K562 (cell line): ENCODE measurements around the gene FHIT. TPM values are rescaled to one million over a fixed set of nuclear protein-coding genes. Genes with fewer than 3 reads are reported as not detected.

Source experiments
- ATAC-seq: fragments of 200-7000 bp; cut with Tn5 transposase; 3 replicates; pipeline ENCODE4 v1.9.1; 2020; ENCODE audit warnings: moderate library complexity
- BruUV-seq: library from RNA; stranded (reverse); fragments of 400-500 nt; replicated peaks from 2 replicates; lab custom pipeline; 2021; lab: Mats Ljungman, UMichigan
- CTCF ChIA-PET: fragments of 300-600 bp; formaldehyde crosslinking; extraction: SDS; loops from one replicate; lab custom pipeline; 2021; ENCODE audit warnings: low intra/inter-chr PET ratio; lab: Yijun Ruan, JAX
- POLR2A ChIA-PET: fragments of 300-600, 350-650 bp; sonication (Branson Sonifier 250); formaldehyde crosslinking; extraction: SDS; loops from one replicate; lab custom pipeline; 2021; ENCODE audit warnings: antibody characterized with exemption, inconsistent platforms; lab: Yijun Ruan, JAX
- DNase-seq, 4 experiments: peaks; one replicate each; pipeline versions ENCODE4 v3.0.0 to v3.0.0-alpha.2; 2011 to 2018; ENCODE audit warnings: low spot score in 3 of 4, mixed read lengths in 3 of 4; ENCODE audit errors: extremely low read depth in 1 of 4
- FAIRE-seq: peaks from 2 replicates; lab custom pipeline; 2011; peaks lifted over from hg19 to GRCh38; lab: Jason Lieb, UNC
- H2AFZ ChIP-seq: 2 replicates; pipeline ENCODE4 v1.6.0; 2011; ENCODE audit warnings: low read depth, low read length, control low read depth, inconsistent platforms
- H3K27ac ChIP-seq: fragments of 200-600 bp; 3 replicates; pipeline ENCODE4 v1.8.0; 2011; ENCODE audit warnings: low read depth, mild to moderate bottlenecking, control low read depth, inconsistent platforms, low read length, moderate library complexity, mixed read lengths; ENCODE audit errors: extremely low read depth
- H3K27me3 ChIP-seq, 2 experiments: fragments of 300-600 bp in 1 of 2; 2 replicates in 1 of 2; 3 replicates in 1 of 2; pipeline versions ENCODE4 v1.6.0 to v1.8.0; 2011; ENCODE audit warnings: inconsistent platforms in 2 of 2, low read length in 2 of 2, mild to moderate bottlenecking in 1 of 2, mixed read lengths in 1 of 2, moderate library complexity in 1 of 2; ENCODE audit not compliant: control insufficient read depth in 2 of 2, insufficient read depth in 2 of 2
- H3K36me3 ChIP-seq: fragments of 300-600 bp; 3 replicates; pipeline ENCODE4 v1.8.0; 2011; ENCODE audit warnings: mild to moderate bottlenecking, low read length, inconsistent platforms; ENCODE audit not compliant: control insufficient read depth, insufficient read depth
- H3K4me1 ChIP-seq, 2 experiments: fragments of 200-600 bp in 1 of 2; replicated peaks in 1 of 2; 2 replicates in 1 of 2; 3 replicates in 1 of 2; pipeline versions ENCODE4 v1.5.1 to v1.8.0; 2011; ENCODE audit warnings: inconsistent platforms in 2 of 2, low read length in 2 of 2, mild to moderate bottlenecking in 1 of 2, mixed read lengths in 1 of 2, moderate library complexity in 1 of 2; ENCODE audit not compliant: control insufficient read depth in 2 of 2, insufficient read depth in 2 of 2
- H3K4me2 ChIP-seq: 2 replicates; pipeline ENCODE4 v1.6.1; 2011; ENCODE audit warnings: low read length, control low read depth, inconsistent platforms, mixed read lengths; ENCODE audit not compliant: insufficient read depth
- H3K4me3 ChIP-seq: fragments of 200-600 bp; sonication (generic), shearing (Covaris generic); 2 replicates; pipeline ENCODE4 v1.5.1; 2016; ENCODE audit warnings: control low read depth, inconsistent platforms
- H3K79me2 ChIP-seq: fragments of 200-600 bp; 3 replicates; pipeline ENCODE4 v1.8.0; 2011; ENCODE audit warnings: low read length, inconsistent platforms; ENCODE audit not compliant: control insufficient read depth, insufficient read depth
- H3K9ac ChIP-seq, 2 experiments: 2 replicates each; pipeline versions ENCODE4 v1.6.0 to v1.6.1; 2011; ENCODE audit warnings: low read depth in 2 of 2, low read length in 2 of 2, control low read depth in 1 of 2, inconsistent platforms in 1 of 2, mild to moderate bottlenecking in 1 of 2, mixed read lengths in 1 of 2; ENCODE audit not compliant: insufficient read depth in 1 of 2
- H3K9me1 ChIP-seq: one replicate; pipeline ENCODE4 v1.6.0; 2011; ENCODE audit warnings: inconsistent platforms, mild to moderate bottlenecking, low read length, moderate library complexity; ENCODE audit not compliant: control insufficient read depth, insufficient read depth
- H3K9me3 ChIP-seq: replicated peaks from 2 replicates; pipeline ENCODE4 v1.5.1; 2011; ENCODE audit warnings: low read depth, low read length, inconsistent platforms; ENCODE audit not compliant: control insufficient read depth, insufficient read depth
- H4K20me1 ChIP-seq: replicated peaks from 2 replicates; pipeline ENCODE4 v1.6.1; 2011; ENCODE audit warnings: low read length, inconsistent platforms, mixed read lengths; ENCODE audit not compliant: control insufficient read depth, insufficient read depth
- DACH1 ChIP-seq: fragments of 450-650 bp; IDR thresholded peaks from 2 replicates; pipeline ENCODE4 v1.6.1; 2018; ENCODE audit not compliant: partially characterized antibody
- FOXP1 ChIP-seq: sonication (generic); formaldehyde crosslinking; IDR thresholded peaks from 2 replicates; pipeline ENCODE4 v1.8.0; 2022; ENCODE audit warnings: mild to moderate bottlenecking, missing genetic modification reagents
- NEUROD1 ChIP-seq: fragments of 150-350 bp; IDR thresholded peaks from 2 replicates; pipeline ENCODE4 v1.6.1; 2014; ENCODE audit warnings: borderline replicate concordance, low read length, low read depth; ENCODE audit not compliant: partially characterized antibody
- POLR3A ChIP-seq: IDR thresholded peaks from 2 replicates; pipeline ENCODE4 v1.6.1; 2011; ENCODE audit warnings: borderline replicate concordance, mild to moderate bottlenecking, moderate library complexity; ENCODE audit not compliant: insufficient read length, insufficient read depth; ENCODE audit errors: extremely low read depth
- U2AF1 ChIP-seq: fragments of 200-400 bp; formaldehyde crosslinking; optimal IDR thresholded peaks from 2 replicates; pipeline ENCODE3; 2017; ENCODE audit warnings: mild to moderate bottlenecking, low read depth, low read length, moderate library complexity
- ZNF140 ChIP-seq: fragments of 250-450 bp; sonication (Bioruptor Pico); IDR thresholded peaks from 2 replicates; pipeline ENCODE4 v1.8.0; 2021; ENCODE audit warnings: moderate library complexity, mild to moderate bottlenecking, inconsistent platforms
- ZNF384 ChIP-seq: IDR thresholded peaks from 2 replicates; pipeline ENCODE4 v1.6.1; 2012; ENCODE audit warnings: low read depth, low read length, improper control_type of control experiment
- WGBS: fragments of 100-300 bp; shearing (Covaris generic); methylation state at CpG from one replicate; pipeline ENCODE4 v1.1.6; 2016; ENCODE audit warnings: low coverage, mixed read lengths; ENCODE audit not compliant: insufficient coverage; ENCODE audit errors: missing lambda C conversion rate; 5-methylcytosine and 5-hydroxymethylcytosine counted together
- in situ Hi-C: fragments of 300-500 bp; cut with MboI; formaldehyde crosslinking; loops from 4 replicates; pipeline ENCODE4 v1.15.0; 2018; ENCODE audit warnings: inconsistent platforms, mixed read lengths
- intact Hi-C: fragments of 100-400 bp; cut with micrococcal nuclease; formaldehyde crosslinking; loops from 2 replicates; pipeline ENCODE4 v1.14.2; 2022
- polyA plus RNA-seq, 8 experiments: library from polyadenylated mRNA; depleted of rRNA in 4 of 8; stranded (reverse) in 5 of 8; unstranded in 3 of 8; fragments of >200 nt; fragmentation: Nextera tagmentation in 2 of 8; fragmentation: Illumina TruSeq in 1 of 8; extraction: Ambion mirVana in 2 of 8; extraction: Trizol in 1 of 8; gene quantifications; 2 replicates each; pipeline versions ENCODE4 v1.2.1 to v1.2.3, GENCODE V29; 2011 to 2014; ENCODE audit warnings: inconsistent platforms in 1 of 8, missing spikeins in 1 of 8
- total RNA-seq, 7 experiments: library from RNA; depleted of rRNA in 6 of 7; stranded (reverse); fragments of >200 nt in 6 of 7; fragmentation: Illumina TruSeq in 2 of 7; extraction: Trizol in 2 of 7; gene quantifications; 2 replicates each; pipeline versions ENCODE4 v1.2.1 to v1.2.3, GENCODE V29; 2011 to 2021; ENCODE audit warnings: low replicate concordance in 1 of 7
- TF ChIP-seq, protein P1 (sequence below), 3 experiments: IDR thresholded peaks in 2 of 3; conservative IDR thresholded peaks in 1 of 3; 2 replicates each; pipeline ENCODE4 v1.5.1; 2011 to 2012; ENCODE audit warnings: low read length in 3 of 3, mild to moderate bottlenecking in 3 of 3, control low read depth in 2 of 3, improper control_type of control experiment in 1 of 3, inconsistent platforms in 1 of 3, low read depth in 1 of 3, mixed read lengths in 1 of 3, moderate library complexity in 1 of 3; ENCODE audit not compliant: insufficient read depth in 2 of 3
- TF ChIP-seq, protein P2 (sequence below): fragments of 450-650 bp; formaldehyde crosslinking; conservative IDR thresholded peaks from 2 replicates; pipeline ENCODE4 v1.4.0; 2022; ENCODE audit warnings: mild to moderate bottlenecking, missing genetic modification characterization

The FHIT gene
- total and polyA plus RNA-seq, 9 of the 15 experiments (the other 6 are each of a cell fraction or from before 2014, with no cell fraction given), result 1.7 to 9.1 (median 4.3) TPM

DNA sequence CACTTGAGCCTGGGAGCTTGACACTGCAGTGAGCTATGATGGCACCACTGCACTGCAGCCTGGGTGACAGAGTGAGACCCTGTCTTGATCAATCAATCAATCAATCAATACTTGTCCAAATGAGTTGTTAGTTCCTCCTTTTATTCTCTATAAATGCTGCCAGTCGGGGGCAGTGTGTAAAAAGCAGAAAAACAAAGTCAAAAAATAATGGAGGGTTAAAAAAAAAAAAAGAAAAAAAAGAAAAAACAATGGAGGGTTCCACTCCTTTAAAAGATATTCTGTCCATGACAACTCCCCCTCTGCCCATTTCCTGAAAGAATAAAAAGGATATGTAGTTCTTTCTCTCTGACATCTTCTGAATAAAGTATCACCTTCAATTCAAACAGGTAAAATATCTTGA, 1068.6 kb downstream of the FHIT start:
- Histone ChIP-seq H3K4me3 (no peak overlapping the region), H3K4me1 (no peaks in the 10 kb centered on the region), H3K4me2 (no peak overlapping the region), H3K27ac (no peak overlapping the region), H3K79me2 (no peaks in the 10 kb centered on the region), H3K9me1 (no peaks in the 10 kb centered on the region), H2AFZ (no peak overlapping the region), H4K20me1 (no peaks in the 10 kb centered on the region), H3K36me3 (no peaks in the 10 kb centered on the region; the same call in 2 of the 3 replicates), H3K9ac (no peak overlapping the region), H3K27me3 (no peaks in the 10 kb centered on the region), H3K9me3 (no peaks in the 10 kb centered on the region; the same call in 1 of the 2 replicates)
- DNase-seq, result no peak
- BruUV-seq, result no TSS peak
- in situ Hi-C loops (no loop called here), intact Hi-C loops (no loop called here)
- no peak for TF ChIP-seq FOXP1 (CRISPR knock-in tag)
- TF ChIP-seq POLR3A, result no peak
- no peak for TF ChIP-seq U2AF1
- peak; percentile 19; the same call in 1 of the 2 replicates for TF ChIP-seq ZNF384
- no peak for TF ChIP-seq DACH1
- TF ChIP-seq, protein P1, sequence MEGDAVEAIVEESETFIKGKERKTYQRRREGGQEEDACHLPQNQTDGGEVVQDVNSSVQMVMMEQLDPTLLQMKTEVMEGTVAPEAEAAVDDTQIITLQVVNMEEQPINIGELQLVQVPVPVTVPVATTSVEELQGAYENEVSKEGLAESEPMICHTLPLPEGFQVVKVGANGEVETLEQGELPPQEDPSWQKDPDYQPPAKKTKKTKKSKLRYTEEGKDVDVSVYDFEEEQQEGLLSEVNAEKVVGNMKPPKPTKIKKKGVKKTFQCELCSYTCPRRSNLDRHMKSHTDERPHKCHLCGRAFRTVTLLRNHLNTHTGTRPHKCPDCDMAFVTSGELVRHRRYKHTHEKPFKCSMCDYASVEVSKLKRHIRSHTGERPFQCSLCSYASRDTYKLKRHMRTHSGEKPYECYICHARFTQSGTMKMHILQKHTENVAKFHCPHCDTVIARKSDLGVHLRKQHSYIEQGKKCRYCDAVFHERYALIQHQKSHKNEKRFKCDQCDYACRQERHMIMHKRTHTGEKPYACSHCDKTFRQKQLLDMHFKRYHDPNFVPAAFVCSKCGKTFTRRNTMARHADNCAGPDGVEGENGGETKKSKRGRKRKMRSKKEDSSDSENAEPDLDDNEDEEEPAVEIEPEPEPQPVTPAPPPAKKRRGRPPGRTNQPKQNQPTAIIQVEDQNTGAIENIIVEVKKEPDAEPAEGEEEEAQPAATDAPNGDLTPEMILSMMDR (IDR thresholded peaks at IDR 0.05 in 2 of 3, conservative IDR thresholded peaks at IDR 0.05 in 1 of 3; ENCODE audit: insufficient read depth in 2 of 3, low read depth in 1 of 3, low read length in 3 of 3), result peak in 1 of 3 experiments; percentile 20; a peak in 1 of 6 replicates
- no peak for TF ChIP-seq NEUROD1
- TF ChIP-seq, protein P2, sequence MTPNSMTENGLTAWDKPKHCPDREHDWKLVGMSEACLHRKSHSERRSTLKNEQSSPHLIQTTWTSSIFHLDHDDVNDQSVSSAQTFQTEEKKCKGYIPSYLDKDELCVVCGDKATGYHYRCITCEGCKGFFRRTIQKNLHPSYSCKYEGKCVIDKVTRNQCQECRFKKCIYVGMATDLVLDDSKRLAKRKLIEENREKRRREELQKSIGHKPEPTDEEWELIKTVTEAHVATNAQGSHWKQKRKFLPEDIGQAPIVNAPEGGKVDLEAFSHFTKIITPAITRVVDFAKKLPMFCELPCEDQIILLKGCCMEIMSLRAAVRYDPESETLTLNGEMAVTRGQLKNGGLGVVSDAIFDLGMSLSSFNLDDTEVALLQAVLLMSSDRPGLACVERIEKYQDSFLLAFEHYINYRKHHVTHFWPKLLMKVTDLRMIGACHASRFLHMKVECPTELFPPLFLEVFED (CRISPR knock-in tag), result no peak
- no peak for TF ChIP-seq ZNF140 (CRISPR knock-in tag)
- no peak for FAIRE-seq
- no peak for ATAC-seq
- ChIA-PET POLR2A (no interaction called here), CTCF (no interaction called here)
- 30% methylated on average over 1 of the region's 1 CpG for WGBS
